GM11168 (cell line): Measurements from ENCODE around the gene WEE1.
"Not testable (repeated sequence)": the region's sequence is repeated elsewhere in the genome, so short reads cannot be mapped to it uniquely, and the experiment has no call there.

Source experiments
- in situ Hi-C: fragments of 300-500 bp; cut with MboI; formaldehyde crosslinking; loops from one replicate; pipeline ENCODE4 v1.12.0; 2022; ENCODE audit warnings: low sequenced_read_pairs; ENCODE audit not compliant: unreplicated experiment

Gene WEE1

GRCh38 chr11:9616858-9617257 is 43.4 kb downstream of the WEE1 start:
- in situ Hi-C loops = no loop called here

GRCh38 chr11:9617940-9618339 is 44.5 kb downstream of the WEE1 start:
- in situ Hi-C loops = no loop called here

GRCh38 chr11:9619004-9619403 is 45.5 kb downstream of the WEE1 start:
- in situ Hi-C loops = no loop called here

GRCh38 chr11:9619971-9620370 is 46.5 kb downstream of the WEE1 start:
- in situ Hi-C loops = no loop called here

GRCh38 chr11:9622353-9622752 is 48.9 kb downstream of the WEE1 start:
- in situ Hi-C loops = not testable (repeated sequence)

GRCh38 chr11:9623053-9623452 is 49.6 kb downstream of the WEE1 start:
- in situ Hi-C loops = not testable (repeated sequence)

- in situ Hi-C loops = no loop called here
Observed at GRCh38 chr11:9624448-9624847, 51.0 kb downstream of the WEE1 start.

- in situ Hi-C loops = no loop called here
Observed at GRCh38 chr11:9625162-9625561, 51.7 kb downstream of the WEE1 start.

GRCh38 chr11:9625728-9626127 is 52.3 kb downstream of the WEE1 start:
- in situ Hi-C loops = no loop called here

- in situ Hi-C loops = no loop called here
Observed at GRCh38 chr11:9626496-9627394, 53.3 kb downstream of the WEE1 start.

- in situ Hi-C loops = no loop called here
Observed at GRCh38 chr11:9629064-9629463, 55.6 kb downstream of the WEE1 start.

GRCh38 chr11:9633679-9634078 is 60.2 kb downstream of the WEE1 start:
- in situ Hi-C loops = no loop called here

- in situ Hi-C loops = no loop called here
Observed at GRCh38 chr11:9636691-9637090, 63.2 kb downstream of the WEE1 start.

GRCh38 chr11:9639099-9639498 is 65.6 kb downstream of the WEE1 start:
- in situ Hi-C loops = no loop called here
